SKM-1 treated with dmso at 0.1 percent for 144 hours (cell line): ENCODE data around the gene ANKRD65.
"Not testable (repeated sequence)": the region's sequence is repeated elsewhere in the genome, so short reads cannot be mapped to it uniquely, and the experiment has no call there.

ENCODE experiments used
- DNase-seq: peaks from one replicate; lab custom pipeline; 2025; ENCODE audit not compliant: unreplicated experiment; lab: John Stamatoyannopoulos, UW

Gene ANKRD65

GRCh38 chr1:1430992-1431844 is 10.1 kb upstream of the ANKRD65 start:
- no peak for DNase-seq

- no peak for DNase-seq
These were observed 9.3 kb upstream of the ANKRD65 start for GRCh38 chr1:1430114-1430982.

GRCh38 chr1:1429671-1430073 is 8.6 kb upstream of the ANKRD65 start:
- DNase-seq: no peak

DNA sequence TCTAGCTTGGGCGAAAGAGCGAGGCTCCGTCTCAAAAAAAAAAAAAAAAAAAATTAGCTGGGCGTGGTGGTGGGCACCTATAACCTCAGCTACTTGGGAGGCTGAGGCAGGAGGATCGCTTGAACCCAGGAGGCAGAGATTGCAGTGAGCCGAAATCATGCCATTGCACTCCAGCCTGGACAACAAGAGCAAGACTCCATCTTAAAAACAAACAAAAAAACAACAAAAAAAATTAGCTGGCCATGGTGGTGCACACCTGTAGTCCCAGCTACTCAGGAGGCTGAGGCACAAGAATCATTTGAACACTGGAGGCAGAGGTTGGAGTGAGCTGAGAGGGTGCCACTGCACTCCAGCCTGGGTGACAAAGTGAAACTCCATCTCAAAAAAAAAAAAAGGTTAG is 7.9 kb upstream of the ANKRD65 start:
- not testable (repeated sequence) for DNase-seq

DNA sequence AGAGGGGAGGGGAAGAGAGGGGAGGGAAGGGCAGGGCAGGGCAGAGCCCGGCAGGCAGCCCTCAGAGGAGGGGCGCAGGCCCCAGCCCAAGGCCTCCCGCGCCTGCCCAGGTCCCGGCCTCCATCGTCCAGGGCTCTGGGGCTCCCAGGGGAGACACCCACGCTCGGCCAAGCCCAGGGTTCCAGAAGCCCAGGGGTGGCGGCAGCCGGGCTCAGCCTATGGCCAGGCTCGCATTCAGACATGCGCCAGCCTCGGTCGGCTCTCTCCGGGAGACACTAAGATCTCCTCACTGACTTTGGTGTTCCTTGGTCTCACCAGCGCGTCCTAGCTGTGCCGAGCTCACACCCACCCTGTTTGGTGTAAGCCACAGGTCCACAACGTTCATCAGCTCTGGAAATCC is 7.1 kb upstream of the ANKRD65 start:
- no peak for DNase-seq

GRCh38 chr1:1427820-1428148 is 6.7 kb upstream of the ANKRD65 start:
- no peak for DNase-seq

GRCh38 chr1:1427106-1427819 is 6.2 kb upstream of the ANKRD65 start:
- no peak for DNase-seq

- DNase-seq: no peak
These were observed 5.5 kb upstream of the ANKRD65 start for GRCh38 chr1:1426496-1427105.

- DNase-seq: no peak
These were observed 4.8 kb upstream of the ANKRD65 start for GRCh38 chr1:1425753-1426495.

DNA sequence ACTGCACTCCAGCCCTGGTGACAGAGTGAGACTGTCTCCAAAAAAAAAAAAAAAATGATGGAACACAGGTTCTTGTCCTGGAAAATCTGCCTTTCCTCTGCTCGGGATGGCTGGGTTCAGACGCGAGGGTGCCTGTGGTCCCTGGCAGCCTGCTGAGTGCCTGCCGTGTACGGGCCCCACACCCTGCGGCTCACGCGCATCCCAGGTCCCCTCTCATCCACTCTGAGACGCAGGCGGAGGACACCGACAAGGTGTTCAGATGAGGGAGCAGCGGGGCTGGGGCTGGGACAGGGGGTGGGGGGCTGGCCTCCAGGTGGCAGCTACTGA is 4.3 kb upstream of the ANKRD65 start:
- DNase-seq: no peak

- no peak for DNase-seq
These were observed 3.6 kb upstream of the ANKRD65 start for GRCh38 chr1:1424707-1425106.

- DNase-seq: no peak
These were observed 2.1 kb upstream of the ANKRD65 start for GRCh38 chr1:1423245-1423597.

DNA sequence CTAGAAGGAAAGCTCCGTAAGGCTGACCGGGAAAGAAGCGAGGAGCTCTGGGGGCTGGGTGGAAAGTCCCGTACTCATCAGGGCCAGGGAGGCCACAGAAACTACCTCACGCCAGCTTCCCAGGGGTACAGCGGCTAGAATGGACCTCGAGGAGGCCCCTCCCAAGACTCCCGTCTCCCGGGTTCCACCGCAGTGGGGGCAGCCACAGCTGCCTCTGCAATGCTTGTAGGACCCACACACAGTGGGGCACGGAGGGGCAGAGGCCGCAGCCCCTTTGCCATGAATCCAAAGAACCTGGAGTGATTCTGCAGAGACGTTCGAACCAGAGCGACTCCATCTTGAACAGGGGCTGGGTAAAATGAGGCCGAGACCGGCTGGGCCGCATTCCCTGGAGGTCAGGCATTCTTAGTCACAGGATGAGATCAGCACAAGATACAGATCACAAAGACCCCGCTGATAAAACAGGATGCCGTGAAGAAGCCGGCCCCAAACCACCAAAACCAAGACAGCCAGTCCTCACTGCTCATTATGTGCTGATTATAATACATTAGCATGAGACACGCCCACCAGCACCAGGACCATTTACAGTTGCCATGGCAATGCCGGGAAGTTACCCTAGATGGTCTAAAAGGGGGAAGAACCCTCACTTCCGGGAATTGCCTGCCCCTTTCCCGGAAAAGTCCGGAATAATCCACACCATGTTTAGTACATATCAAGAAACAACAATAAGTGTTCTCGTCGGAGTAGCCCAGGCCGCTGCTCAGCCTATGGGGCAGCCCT is 1.6 kb upstream of the ANKRD65 start:
- DNase-seq: no peak

- no peak for DNase-seq
These were observed 910 bp upstream of the ANKRD65 start for GRCh38 chr1:1421907-1422464.

GRCh38 chr1:1420654-1421141 is 378 bp downstream of the ANKRD65 start:
- no peak for DNase-seq

- DNase-seq: no peak
These were observed 1.0 kb downstream of the ANKRD65 start for GRCh38 chr1:1419813-1420653.

GRCh38 chr1:1419363-1419812 is 1.7 kb downstream of the ANKRD65 start:
- no peak for DNase-seq
